Activated naive CD8-positive, alpha-beta T cell treated with anti-CD3 and anti-CD28 coated beads, Interleukin-2, amount 50 U/mL, for 24 hours (primary cell): ENCODE results near the gene RNF17.
A peak's percentile ranks its signal among the peaks of the same experiment; 100 is the strongest.

Source experiments
- ATAC-seq: fragments of 150-1000 bp; cut with Tn5 transposase; one replicate; pipeline ENCODE4 v1.10.0; 2021
- DNase-seq: peaks from one replicate; pipeline ENCODE4 v3.0.0; 2021
- H3K27ac Mint-ChIP-seq: one replicate; pipeline ENCODE4 v1.8.0; 2021; ENCODE audit warnings: mild to moderate bottlenecking, mixed read lengths
- H3K27me3 Mint-ChIP-seq: one replicate; pipeline ENCODE4 v1.8.0; 2021; ENCODE audit warnings: mixed read lengths
- H3K36me3 Mint-ChIP-seq: one replicate; pipeline ENCODE4 v1.8.0; 2021; ENCODE audit warnings: low read depth, mixed read lengths
- H3K4me1 Mint-ChIP-seq: one replicate; pipeline ENCODE4 v1.8.0; 2021; ENCODE audit warnings: mixed read lengths
- H3K4me3 Mint-ChIP-seq: one replicate; pipeline ENCODE4 v1.8.0; 2021; ENCODE audit warnings: mild to moderate bottlenecking, moderate library complexity, mixed read lengths
- H3K9me3 Mint-ChIP-seq: one replicate; pipeline ENCODE4 v1.8.0; 2021; ENCODE audit warnings: mixed read lengths

Gene RNF17

DNA sequence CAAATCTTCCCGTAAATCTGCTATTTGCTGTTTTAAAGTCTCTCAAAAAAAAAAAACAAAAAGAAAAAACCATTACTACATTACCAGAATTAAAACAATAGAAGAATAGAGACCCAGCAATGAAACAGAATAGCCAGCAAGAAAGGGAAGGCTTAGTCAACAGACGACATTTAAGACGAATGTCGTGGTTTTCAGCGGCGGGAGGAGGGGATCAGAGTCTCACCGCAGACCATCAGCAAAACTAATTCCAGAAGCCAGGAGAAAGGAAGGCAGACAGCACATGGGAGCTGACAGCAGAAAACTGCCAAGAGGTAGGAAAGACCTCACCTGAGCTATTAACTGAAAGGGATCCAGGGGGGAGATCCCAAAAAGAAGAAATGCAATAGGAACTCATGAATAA lies 128.9 kb downstream of the RNF17 start:
- Mint-ChIP-seq H3K4me1 (no peaks in the 10 kb centered on the region), H3K36me3 (peaks cover 30% of the 10 kb centered on the region), H3K27ac (no peak overlapping the region), H3K9me3 (no peaks in the 10 kb centered on the region), H3K4me3 (no peak overlapping the region), H3K27me3 (no peaks in the 10 kb centered on the region)
- no peak for ATAC-seq
- no peak for DNase-seq

DNA sequence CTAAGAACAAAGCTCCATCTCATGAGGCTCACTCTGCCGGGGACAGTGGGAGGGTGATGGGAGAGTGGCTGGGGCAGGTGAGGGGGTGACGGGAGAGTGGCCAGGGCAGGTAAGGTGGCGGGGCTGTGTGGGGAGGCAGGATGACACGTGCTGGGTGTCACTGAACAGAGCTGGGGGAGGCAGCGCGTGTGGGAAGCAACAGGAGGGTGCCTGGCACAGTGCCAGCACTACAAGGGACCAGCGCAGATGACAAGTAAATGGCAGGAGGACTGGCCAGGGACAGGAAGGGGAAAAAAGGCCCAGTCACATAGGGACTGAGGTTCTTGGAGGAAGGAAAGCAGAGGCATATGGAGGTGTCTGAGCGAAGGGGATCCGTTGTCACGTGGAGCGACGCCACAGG lies 129.9 kb downstream of the RNF17 start:
- DNase-seq (no peak), ATAC-seq (no peak)
- Mint-ChIP-seq H3K4me3 (no peak overlapping the region), H3K9me3 (no peaks in the 10 kb centered on the region), H3K27ac (no peak overlapping the region), H3K27me3 (no peaks in the 10 kb centered on the region), H3K4me1 (no peaks in the 10 kb centered on the region), H3K36me3 (peaks cover 30% of the 10 kb centered on the region)

DNA sequence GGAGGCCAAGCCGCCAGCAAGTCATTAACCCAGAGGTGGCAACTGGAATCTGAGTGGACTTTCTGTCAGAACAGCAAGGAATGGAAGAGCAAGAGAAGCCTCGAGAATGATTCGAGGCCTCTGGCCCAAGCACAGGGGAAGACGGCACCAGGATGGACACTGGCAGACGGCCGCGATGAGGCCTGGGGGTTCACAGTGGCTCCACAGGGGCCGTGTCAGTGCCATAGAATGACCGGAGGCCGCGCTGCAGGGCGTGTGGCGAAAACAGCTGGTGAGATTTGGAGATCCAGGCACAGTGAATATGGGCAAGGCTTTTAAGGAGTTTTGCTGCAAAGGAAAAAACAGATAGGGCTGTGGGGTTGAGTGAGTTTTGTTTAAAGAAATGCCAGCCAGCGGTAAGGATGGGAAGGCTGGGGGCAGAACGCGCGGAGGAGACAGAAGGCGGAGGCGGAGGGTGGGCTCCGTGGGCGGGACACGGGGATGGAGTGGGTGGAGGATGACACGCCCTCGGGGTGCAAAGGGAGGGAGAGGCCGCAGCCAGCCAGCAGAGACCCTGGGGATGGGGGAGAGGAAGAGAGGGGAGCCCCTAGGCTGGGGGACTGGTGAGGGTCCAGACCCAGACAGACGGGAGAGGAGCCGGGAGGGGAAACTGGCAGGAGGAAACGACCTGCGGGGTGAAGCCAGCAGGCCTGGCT lies 130.5 kb downstream of the RNF17 start:
- Mint-ChIP-seq H3K4me3 (no peak overlapping the region), H3K4me1 (no peaks in the 10 kb centered on the region)

DNA sequence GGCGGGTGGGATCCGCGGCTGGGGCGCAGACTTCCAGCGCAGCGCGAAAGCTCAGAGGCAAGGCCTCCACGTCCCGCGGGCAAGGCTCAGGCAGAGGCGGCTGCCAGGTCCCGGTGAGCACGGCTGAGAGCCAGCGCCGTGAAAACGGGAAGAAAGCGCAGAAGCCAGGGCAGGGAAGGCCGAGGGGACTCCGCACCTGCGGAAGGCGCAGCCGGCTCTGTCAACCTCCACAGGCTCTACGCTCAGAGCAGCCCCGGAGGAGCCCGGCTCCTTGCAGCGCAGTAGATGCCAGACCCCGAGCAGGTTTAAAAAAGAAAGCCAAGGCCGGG lies 131.0 kb downstream of the RNF17 start:
- Mint-ChIP-seq H3K4me1 (no peaks in the 10 kb centered on the region), H3K27me3 (no peaks in the 10 kb centered on the region), H3K9me3 (no peaks in the 10 kb centered on the region), H3K4me3 (no peak overlapping the region), H3K36me3 (peaks cover 32% of the 10 kb centered on the region), H3K27ac (no peak overlapping the region)
- DNase-seq = no peak
- ATAC-seq = no peak

More for the DNA sequence above, 130.5 kb downstream of the RNF17 start:
- DNase-seq = no peak
- H3K36me3 Mint-ChIP-seq = peaks cover 30% of the 10 kb centered on the region
- no peak for ATAC-seq
- H3K27ac Mint-ChIP-seq = no peak overlapping the region
- no peaks in the 10 kb centered on the region for H3K27me3 Mint-ChIP-seq
- no peaks in the 10 kb centered on the region for H3K9me3 Mint-ChIP-seq

DNA sequence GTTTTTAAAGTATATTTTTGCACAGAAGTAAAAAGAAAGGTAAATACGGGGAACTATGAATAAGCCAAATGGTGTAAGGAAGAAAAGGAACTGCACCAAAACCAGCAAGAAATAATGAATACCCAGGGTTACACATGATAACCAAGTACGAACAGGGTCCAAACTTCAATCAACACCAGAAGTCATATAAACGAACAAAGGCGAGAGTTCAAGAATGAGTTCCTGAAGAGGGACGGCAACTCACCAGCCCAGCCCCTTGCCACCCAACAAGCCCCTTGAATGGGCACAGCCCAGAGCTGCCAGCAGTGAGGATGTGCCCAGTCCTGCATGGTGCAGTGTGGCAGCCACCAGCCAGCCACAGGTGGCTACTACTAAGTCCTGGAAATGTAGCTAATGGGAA lies 132.1 kb downstream of the RNF17 start:
- Mint-ChIP-seq H3K9me3 (no peaks in the 10 kb centered on the region), H3K36me3 (peaks cover 35% of the 10 kb centered on the region), H3K27ac (no peak overlapping the region), H3K4me1 (no peaks in the 10 kb centered on the region), H3K27me3 (no peaks in the 10 kb centered on the region), H3K4me3 (no peak overlapping the region)
- no peak for ATAC-seq
- no peak for DNase-seq

DNA sequence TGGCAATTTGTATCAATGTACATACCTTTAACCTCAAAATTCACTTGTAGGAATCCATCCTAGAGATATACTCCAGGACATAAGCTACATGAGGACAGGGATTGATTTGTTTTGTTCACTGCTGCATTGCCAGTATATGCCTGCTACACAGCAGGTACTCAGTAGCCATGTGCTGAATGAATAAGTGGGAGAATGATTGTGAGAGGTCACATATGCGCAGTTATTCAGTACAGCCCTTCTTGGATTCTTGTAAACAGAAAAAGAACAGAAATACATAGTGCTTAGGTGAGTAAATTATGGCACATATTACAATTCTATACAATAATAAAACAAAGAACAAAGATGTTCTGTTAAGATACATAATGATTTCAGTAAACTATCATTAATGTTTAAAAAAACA lies 133.3 kb downstream of the RNF17 start:
- Mint-ChIP-seq H3K36me3 (peaks cover 29% of the 10 kb centered on the region), H3K9me3 (no peaks in the 10 kb centered on the region), H3K4me1 (no peaks in the 10 kb centered on the region), H3K27me3 (no peaks in the 10 kb centered on the region), H3K4me3 (no peak overlapping the region), H3K27ac (no peak overlapping the region)
- DNase-seq (no peak), ATAC-seq (no peak)

DNA sequence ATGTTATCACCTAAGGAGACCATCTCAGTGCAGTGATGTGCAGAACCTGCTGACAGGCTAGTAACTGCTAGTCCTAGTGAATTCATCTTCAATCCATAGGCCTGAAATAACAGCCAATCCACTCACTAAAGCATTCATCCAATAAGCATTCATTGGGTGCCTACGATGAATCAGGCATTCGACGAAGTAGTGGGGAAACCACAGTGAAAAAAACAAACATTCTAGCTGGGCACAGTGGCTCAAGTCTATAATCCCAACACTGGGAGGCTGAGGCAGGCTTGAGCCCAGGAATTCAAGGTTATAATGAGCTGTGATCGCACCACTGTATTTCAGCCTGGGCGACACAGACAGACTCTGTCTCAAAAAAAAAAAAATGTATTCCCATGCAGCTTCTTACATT lies 135.6 kb downstream of the RNF17 start:
- Mint-ChIP-seq H3K27ac (no peak overlapping the region), H3K4me1 (no peaks in the 10 kb centered on the region), H3K4me3 (no peak overlapping the region), H3K9me3 (no peaks in the 10 kb centered on the region), H3K36me3 (peaks cover 25% of the 10 kb centered on the region), H3K27me3 (no peaks in the 10 kb centered on the region)
- no peak for DNase-seq
- ATAC-seq = no peak

DNA sequence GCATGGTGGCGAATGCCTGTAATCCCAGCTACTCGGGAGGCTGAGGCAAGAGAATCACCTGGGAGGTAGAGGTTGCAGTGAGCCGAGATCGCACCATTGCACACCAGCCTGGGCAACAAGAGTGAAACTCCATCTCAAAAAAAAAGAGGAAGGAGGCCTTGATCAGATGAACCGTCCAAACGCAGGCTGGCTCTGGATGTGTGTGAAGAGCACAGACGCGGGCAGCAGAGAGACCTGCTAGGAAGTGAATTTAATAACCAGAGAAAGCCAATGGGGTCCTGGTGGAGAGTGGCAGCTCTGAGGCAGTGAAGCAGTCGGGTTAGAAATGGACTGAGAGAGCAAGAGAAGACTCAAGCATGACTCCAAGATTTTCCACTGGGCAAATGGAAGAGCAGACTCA lies 136.5 kb downstream of the RNF17 start:
- no peak overlapping the region for H3K27ac Mint-ChIP-seq
- ATAC-seq = no peak
- H3K36me3 Mint-ChIP-seq = peaks cover 31% of the 10 kb centered on the region
- H3K4me3 Mint-ChIP-seq = no peak overlapping the region
- peaks cover 3% of the 10 kb centered on the region for H3K4me1 Mint-ChIP-seq
- H3K9me3 Mint-ChIP-seq = no peaks in the 10 kb centered on the region
- H3K27me3 Mint-ChIP-seq = no peaks in the 10 kb centered on the region
- no peak for DNase-seq

DNA sequence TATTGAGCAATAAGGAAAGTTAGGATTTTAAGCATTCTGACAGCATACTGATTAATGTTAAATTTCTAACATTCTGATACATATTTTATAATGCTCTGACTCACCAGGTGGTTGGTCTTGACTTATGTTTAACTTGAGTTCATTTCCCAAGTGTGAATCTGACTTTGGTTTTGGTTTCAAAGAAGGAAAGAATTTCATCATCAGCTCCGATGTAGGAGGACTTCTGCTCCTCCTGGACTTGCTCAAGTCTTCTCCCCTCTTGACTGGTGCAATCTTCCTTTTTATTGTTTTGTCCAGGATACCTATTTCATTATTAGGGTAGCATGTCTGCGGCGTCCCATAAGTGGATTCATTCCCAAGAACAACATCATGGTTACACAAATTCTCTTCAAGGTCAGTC lies 141.3 kb downstream of the RNF17 start:
- DNase-seq = no peak
- Mint-ChIP-seq H3K9me3 (no peaks in the 10 kb centered on the region), H3K36me3 (peaks cover 55% of the 10 kb centered on the region), H3K27ac (no peak overlapping the region), H3K27me3 (no peaks in the 10 kb centered on the region), H3K4me3 (no peak overlapping the region), H3K4me1 (peaks cover 3% of the 10 kb centered on the region)
- ATAC-seq = no peak

DNA sequence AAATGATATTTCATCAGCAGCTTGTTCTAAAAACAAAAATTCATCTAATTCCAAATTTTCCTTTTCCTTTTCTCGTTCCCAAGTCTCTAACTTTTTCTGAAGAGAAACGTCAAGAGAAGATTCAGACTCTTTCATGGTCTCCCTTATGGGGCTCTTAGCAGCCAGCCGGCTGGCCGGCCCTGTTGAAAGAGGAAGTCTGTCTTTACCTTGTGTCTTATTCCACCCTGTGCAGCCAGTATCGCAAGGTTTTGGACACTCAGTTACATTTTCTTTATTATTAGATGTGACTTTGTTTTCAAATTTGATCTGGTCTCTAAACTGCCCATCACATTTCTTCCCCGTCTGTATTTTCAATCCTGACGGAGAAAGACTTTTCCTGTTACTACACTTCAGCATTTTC lies 142.3 kb downstream of the RNF17 start:
- no peak for ATAC-seq
- DNase-seq = no peak
- peaks cover 55% of the 10 kb centered on the region for H3K36me3 Mint-ChIP-seq
- no peaks in the 10 kb centered on the region for H3K27me3 Mint-ChIP-seq
- H3K4me3 Mint-ChIP-seq = no peak overlapping the region
- H3K27ac Mint-ChIP-seq = no peak overlapping the region
- no peaks in the 10 kb centered on the region for H3K9me3 Mint-ChIP-seq
- peaks cover 6% of the 10 kb centered on the region for H3K4me1 Mint-ChIP-seq

DNA sequence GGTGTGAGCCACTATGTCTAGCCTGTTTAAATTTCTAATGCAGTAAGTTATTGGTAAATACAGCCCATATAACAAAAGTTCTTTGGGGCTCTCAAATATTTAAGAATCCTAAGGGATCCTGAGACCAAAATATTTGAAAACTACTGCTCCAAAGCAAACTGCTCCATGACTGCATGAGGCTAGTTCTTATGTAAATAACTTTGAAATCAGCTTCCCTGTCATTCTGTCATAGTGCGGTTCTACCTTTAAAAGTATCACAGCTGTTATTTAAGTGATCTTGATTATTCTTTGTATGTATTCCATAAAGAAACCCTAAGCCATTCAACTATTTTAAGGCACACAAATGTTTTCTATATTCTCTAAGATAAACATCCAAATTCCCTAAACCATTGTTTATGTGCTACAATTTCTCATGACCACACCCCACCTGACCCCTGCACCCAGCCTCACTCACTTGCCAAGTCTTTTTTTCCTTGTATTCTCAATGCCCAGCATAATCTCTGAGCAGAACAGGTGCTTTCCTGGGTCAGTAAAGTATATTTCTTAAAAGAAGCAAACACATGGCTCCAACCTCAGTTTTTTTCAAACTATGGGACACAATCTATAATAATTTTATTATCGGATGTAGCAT lies 146.6 kb downstream of the RNF17 start:
- Mint-ChIP-seq H3K4me3 (no peak overlapping the region), H3K4me1 (peaks cover 4% of the 10 kb centered on the region), H3K27me3 (no peaks in the 10 kb centered on the region), H3K36me3 (peaks cover 44% of the 10 kb centered on the region), H3K9me3 (no peaks in the 10 kb centered on the region), H3K27ac (no peak overlapping the region)
- ATAC-seq (no peak), DNase-seq (no peak)

DNA sequence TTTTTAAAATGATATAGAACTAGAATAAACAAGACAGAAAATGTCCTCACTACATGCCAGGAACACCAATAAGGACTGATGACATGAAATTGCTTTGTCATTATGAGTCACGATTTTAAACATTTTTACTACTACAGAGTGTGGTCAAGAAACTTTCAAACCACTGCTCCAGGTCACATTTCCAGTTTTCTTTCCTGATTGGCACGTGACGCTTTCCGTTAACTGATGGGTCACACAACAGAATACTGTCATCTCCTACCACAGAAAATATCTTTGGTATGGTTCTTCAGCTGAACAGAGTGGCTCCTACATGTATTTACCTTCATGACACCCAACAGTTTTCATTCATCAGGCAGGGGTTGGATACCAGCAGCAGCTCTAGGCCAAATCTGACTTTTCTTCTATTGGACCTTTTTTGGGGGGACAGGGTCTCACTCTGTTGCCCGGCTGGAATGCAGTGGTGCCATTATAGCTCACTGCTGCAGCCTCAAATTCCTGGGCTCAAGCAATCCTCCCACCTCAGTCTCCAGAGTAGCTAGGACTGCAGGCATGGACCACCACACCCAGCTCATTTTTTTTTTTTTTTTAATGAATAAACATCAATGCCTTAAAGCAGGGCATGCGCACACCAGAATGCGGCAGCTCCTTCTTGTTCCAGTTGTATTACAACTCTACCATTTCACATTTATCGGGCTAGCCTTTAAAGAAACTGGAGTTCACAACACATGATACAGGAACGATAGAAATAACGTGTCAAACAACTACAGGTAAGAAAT lies 147.4 kb downstream of the RNF17 start:
- ATAC-seq (peak; percentile 33), DNase-seq (no peak)
- Mint-ChIP-seq H3K27ac (no peak overlapping the region), H3K36me3 (peaks cover 37% of the 10 kb centered on the region), H3K4me3 (no peak overlapping the region), H3K4me1 (peaks cover 4% of the 10 kb centered on the region), H3K27me3 (no peaks in the 10 kb centered on the region), H3K9me3 (no peaks in the 10 kb centered on the region)

DNA sequence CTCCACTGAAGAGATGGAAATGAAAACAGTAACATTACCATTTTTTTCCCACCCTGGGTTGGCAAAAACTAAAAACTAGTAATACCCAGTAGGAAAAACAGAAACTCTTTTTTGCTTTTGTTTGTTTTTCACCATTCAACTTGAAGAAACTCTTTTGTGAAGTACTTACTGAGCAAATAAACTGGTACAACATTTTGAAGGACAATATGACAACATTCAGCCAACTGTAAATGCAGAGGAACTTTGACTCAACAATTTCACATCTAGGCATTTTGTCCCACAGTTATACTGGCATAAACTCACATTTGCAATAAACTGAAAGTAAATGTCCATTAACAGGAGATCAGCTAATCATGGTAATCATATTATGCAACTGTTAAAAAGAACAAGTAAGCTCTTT lies 152.5 kb downstream of the RNF17 start:
- H3K36me3 Mint-ChIP-seq = peaks cover 5% of the 10 kb centered on the region
- H3K27ac Mint-ChIP-seq = no peak overlapping the region
- no peak overlapping the region for H3K4me3 Mint-ChIP-seq
- H3K9me3 Mint-ChIP-seq = no peaks in the 10 kb centered on the region
- H3K27me3 Mint-ChIP-seq = no peaks in the 10 kb centered on the region
- ATAC-seq (no peak), DNase-seq (no peak)
- H3K4me1 Mint-ChIP-seq = peaks cover 11% of the 10 kb centered on the region

DNA sequence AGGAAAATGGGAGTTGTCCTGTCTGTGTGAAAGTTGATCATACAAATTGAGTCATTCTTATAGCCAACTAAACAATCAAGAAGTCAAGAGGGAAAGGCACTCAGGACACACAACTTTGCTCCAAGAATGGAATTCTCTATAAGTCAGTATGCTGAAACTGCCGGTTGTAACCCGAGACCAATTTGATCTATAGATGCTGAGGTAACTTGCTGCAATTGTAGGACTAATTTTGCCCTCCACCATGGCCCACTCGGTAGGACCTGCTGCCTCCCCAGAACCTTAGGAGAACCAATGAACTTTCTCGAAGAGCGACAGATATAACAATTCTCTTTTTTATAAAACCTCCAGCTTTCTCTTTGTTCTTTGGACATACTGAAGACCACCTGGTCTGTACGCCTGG lies 157.0 kb downstream of the RNF17 start:
- DNase-seq (no peak), ATAC-seq (no peak)
- Mint-ChIP-seq H3K27me3 (no peaks in the 10 kb centered on the region), H3K27ac (no peak overlapping the region), H3K4me3 (peak overlapping the region; percentile 92), H3K4me1 (peaks cover 23% of the 10 kb centered on the region), H3K9me3 (no peaks in the 10 kb centered on the region), H3K36me3 (peaks cover 3% of the 10 kb centered on the region)

DNA sequence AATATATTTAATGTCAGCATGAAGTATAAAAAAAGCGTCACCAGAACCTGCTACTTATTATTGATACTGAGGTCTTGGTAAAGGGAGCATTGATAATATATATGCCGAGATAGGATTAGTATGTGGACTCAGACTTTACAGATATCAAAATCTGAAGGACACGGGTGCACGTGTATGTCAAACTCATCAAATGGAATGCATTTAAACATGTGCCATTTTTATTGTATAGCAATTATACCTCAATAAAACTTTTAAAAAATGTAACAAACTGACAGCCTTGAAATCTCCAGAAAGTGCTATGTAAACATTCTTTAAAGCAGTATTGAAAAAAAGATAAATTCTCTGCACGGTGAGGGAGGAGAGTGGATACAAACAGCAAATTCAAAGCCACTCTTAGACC lies 157.9 kb downstream of the RNF17 start:
- Mint-ChIP-seq H3K9me3 (no peaks in the 10 kb centered on the region), H3K27ac (peak overlapping the region; percentile 88), H3K4me3 (peak overlapping the region; percentile 92), H3K36me3 (peaks cover 3% of the 10 kb centered on the region), H3K27me3 (no peaks in the 10 kb centered on the region), H3K4me1 (peaks cover 23% of the 10 kb centered on the region)
- DNase-seq = no peak
- ATAC-seq = no peak
